HEK293 (cell line): ENCODE data around the gene RFTN2.

Source experiments
- CTCF ChIA-PET: fragments of 350-600 bp; formaldehyde crosslinking; extraction: SDS; loops from one replicate; lab custom pipeline; 2021; ENCODE audit warnings: antibody characterized with exemption; lab: Yijun Ruan, JAX
- POLR2A ChIA-PET: fragments of 300-600 bp; formaldehyde crosslinking; extraction: SDS; loops from one replicate; lab custom pipeline; 2020; ENCODE audit warnings: antibody characterized with exemption, inconsistent platforms; lab: Yijun Ruan, JAX
- H3K27ac ChIP-seq: fragments of 200-500 bp; sonication (Bioruptor generic); 2 replicates; pipeline ENCODE4 v1.5.1; 2014; ENCODE audit warnings: low read depth, low read length, control low read depth, inconsistent platforms; ENCODE audit errors: extremely low read depth
- H3K36me3 ChIP-seq, 2 experiments: fragments of 200-500 bp in 1 of 2; sonication (Bioruptor generic) in 1 of 2; 1 replicate in 1 of 2; 2 replicates in 1 of 2; pipeline ENCODE4 v1.5.1; 2014 to 2017; ENCODE audit warnings: inconsistent platforms in 2 of 2, low read length in 2 of 2; ENCODE audit not compliant: control insufficient read depth in 2 of 2, insufficient read depth in 1 of 2
- H3K4me1 ChIP-seq: fragments of 200-500 bp; sonication (Bioruptor generic); 2 replicates; pipeline ENCODE4 v1.5.1; 2014; ENCODE audit warnings: mild to moderate bottlenecking, low read length, inconsistent platforms; ENCODE audit not compliant: control insufficient read depth, insufficient read depth
- H3K4me3 ChIP-seq: 2 replicates; pipeline ENCODE4 v1.5.1; 2011; ENCODE audit warnings: low read depth, mild to moderate bottlenecking, control low read depth, low read length, moderate library complexity
- H3K9me3 ChIP-seq: fragments of 200-500 bp; sonication (Bioruptor generic); 2 replicates; pipeline ENCODE4 v1.5.1; 2014; ENCODE audit warnings: low read depth, low read length, inconsistent platforms; ENCODE audit not compliant: control insufficient read depth, insufficient read depth
- ZBTB8A ChIP-seq: fragments of 450-650 bp; formaldehyde crosslinking; IDR thresholded peaks from 2 replicates; pipeline ENCODE4 v1.5.1; 2016; ENCODE audit warnings: missing biosample characterization, missing genetic modification characterization
- ZFP37 ChIP-seq: fragments of 450-650 bp; formaldehyde crosslinking; IDR thresholded peaks from 2 replicates; pipeline ENCODE4 v1.5.1; 2016; ENCODE audit warnings: missing biosample characterization, missing genetic modification characterization
- ZNF16 ChIP-seq: fragments of 450-650 bp; formaldehyde crosslinking; IDR thresholded peaks from 2 replicates; pipeline ENCODE4 v1.5.1; 2016; ENCODE audit warnings: low read depth, missing biosample characterization, missing genetic modification characterization
- ZNF433 ChIP-seq: fragments of 450-650 bp; formaldehyde crosslinking; IDR thresholded peaks from 2 replicates; pipeline ENCODE4 v1.5.1; 2016; ENCODE audit warnings: missing biosample characterization, missing genetic modification characterization, low read depth
- ZNF518A ChIP-seq: fragments of 450-650 bp; formaldehyde crosslinking; conservative IDR thresholded peaks from 2 replicates; pipeline ENCODE4 v1.5.1; 2016; ENCODE audit warnings: low read depth, missing biosample characterization, missing genetic modification characterization
- ZNF529 ChIP-seq: fragments of 450-650 bp; formaldehyde crosslinking; IDR thresholded peaks from 2 replicates; pipeline ENCODE4 v1.5.1; 2017; ENCODE audit warnings: missing genetic modification characterization, missing biosample characterization; ENCODE audit not compliant: insufficient replicate concordance
- ZNF530 ChIP-seq: fragments of 450-650 bp; formaldehyde crosslinking; IDR thresholded peaks from 2 replicates; pipeline ENCODE4 v1.5.1; 2016; ENCODE audit warnings: low read depth, missing biosample characterization, missing genetic modification characterization
- ZNF639 ChIP-seq: fragments of 450-650 bp; formaldehyde crosslinking; IDR thresholded peaks from 2 replicates; pipeline ENCODE4 v1.5.1; 2016; ENCODE audit warnings: missing biosample characterization, missing genetic modification characterization
- ZNF654 ChIP-seq: fragments of 450-650 bp; formaldehyde crosslinking; IDR thresholded peaks from 2 replicates; pipeline ENCODE4 v1.5.1; 2016; ENCODE audit warnings: low read depth, missing biosample characterization, missing genetic modification characterization
- ZNF670 ChIP-seq: fragments of 450-650 bp; formaldehyde crosslinking; IDR thresholded peaks from 2 replicates; pipeline ENCODE4 v1.5.1; 2016; ENCODE audit warnings: missing biosample characterization, missing genetic modification characterization, low read depth
- ZNF747 ChIP-seq: fragments of 450-650 bp; formaldehyde crosslinking; IDR thresholded peaks from 2 replicates; pipeline ENCODE4 v1.5.1; 2016; ENCODE audit warnings: missing biosample characterization, missing genetic modification characterization
- ZNF768 ChIP-seq: fragments of 450-650 bp; formaldehyde crosslinking; IDR thresholded peaks from 2 replicates; pipeline ENCODE4 v1.5.1; 2018; ENCODE audit warnings: missing biosample characterization, mild to moderate bottlenecking, missing genetic modification characterization
- ZNF837 ChIP-seq: fragments of 450-650 bp; formaldehyde crosslinking; IDR thresholded peaks from 2 replicates; pipeline ENCODE4 v1.5.1; 2016; ENCODE audit warnings: missing biosample characterization, missing genetic modification characterization
- ZXDB ChIP-seq: fragments of 450-650 bp; formaldehyde crosslinking; IDR thresholded peaks from 2 replicates; pipeline ENCODE4 v1.5.1; 2016; ENCODE audit warnings: missing biosample characterization, missing genetic modification characterization

RFTN2 gene

DNA sequence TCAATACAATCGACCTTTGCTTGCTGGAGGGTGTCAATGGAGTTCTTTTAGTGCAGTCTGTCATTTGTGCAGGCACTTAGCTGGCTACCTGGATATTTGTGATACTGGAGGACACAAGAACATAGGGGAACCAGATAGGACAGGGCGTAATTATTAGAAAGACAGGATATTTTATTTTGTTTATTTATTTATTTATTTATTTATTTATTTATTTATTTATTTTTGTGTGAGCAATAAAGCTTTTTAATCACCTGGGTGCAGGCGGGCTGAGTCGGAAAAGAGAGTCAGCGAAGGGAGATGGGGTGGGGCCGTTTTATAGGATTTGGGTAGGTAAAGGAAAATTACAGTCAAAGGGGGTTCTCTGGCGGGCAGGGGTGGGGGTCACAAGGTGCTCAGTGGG, 33.8 kb upstream of the RFTN2 start (continued):
- 0 out of 2 replicates have a peak, but pooled peaks have one; percentile 42 for TF ChIP-seq ZFP37 (tag by site-specific recombination)
- TF ChIP-seq ZNF639 (tag by site-specific recombination): 0 out of 2 replicates have a peak, but pooled peaks have one; percentile 18
- peak; percentile 89 for TF ChIP-seq ZNF518A (tag by site-specific recombination)
- peak; percentile 31 for TF ChIP-seq ZNF654 (tag by site-specific recombination)
- peak; percentile 62 for TF ChIP-seq ZXDB (tag by site-specific recombination)
- TF ChIP-seq ZNF433: peak; percentile 44; the same call in 1 of the 2 replicates

GRCh38 chr2:197708331-197708730, 32.9 kb upstream of the RFTN2 start:
- POLR2A ChIA-PET: no interaction called here
- Histone ChIP-seq H3K9me3 (no peaks in the 10 kb centered on the region), H3K4me1 (peaks cover 6% of the 10 kb centered on the region; the same call in 1 of the 2 replicates)
- TF ChIP-seq ZBTB8A (tag by site-specific recombination): no peak
- no peak for TF ChIP-seq ZNF16 (tag by site-specific recombination)
- TF ChIP-seq ZNF670: no peak
- no peak for TF ChIP-seq ZNF768
- TF ChIP-seq ZNF747: no peak
- TF ChIP-seq ZNF529 (tag by site-specific recombination): no peak
- TF ChIP-seq ZNF518A (tag by site-specific recombination): no peak
- no peak for TF ChIP-seq ZNF530 (tag by site-specific recombination)
- TF ChIP-seq ZNF654 (tag by site-specific recombination): no peak
- no peak for TF ChIP-seq ZNF837 (tag by site-specific recombination)
- TF ChIP-seq, all 188 proteins: peak for 0
- H3K27ac ChIP-seq: no peak overlapping the region
- H3K36me3 ChIP-seq: peaks cover 0 to 22% of the 10 kb centered on the region in 2 experiments; a peak in 1 of 3 replicates
- no peak overlapping the region for H3K4me3 ChIP-seq
- CTCF ChIA-PET: interaction anchor here (0.6 to 1.5 kb wide), 8 partner anchors 8 to 1156 kb away, joined by 3 to 6 read pairs (median 4); partner anchors contain the start of gene RFTN2
